ENCODE results near the gene PCDH9. TPM values are rescaled to one million over a fixed set of nuclear protein-coding genes. Genes with fewer than 3 reads are reported as not detected.

The PCDH9 gene
- total RNA-seq, 1 experiment from 2014 or later: 5.8 TPM

DNA sequence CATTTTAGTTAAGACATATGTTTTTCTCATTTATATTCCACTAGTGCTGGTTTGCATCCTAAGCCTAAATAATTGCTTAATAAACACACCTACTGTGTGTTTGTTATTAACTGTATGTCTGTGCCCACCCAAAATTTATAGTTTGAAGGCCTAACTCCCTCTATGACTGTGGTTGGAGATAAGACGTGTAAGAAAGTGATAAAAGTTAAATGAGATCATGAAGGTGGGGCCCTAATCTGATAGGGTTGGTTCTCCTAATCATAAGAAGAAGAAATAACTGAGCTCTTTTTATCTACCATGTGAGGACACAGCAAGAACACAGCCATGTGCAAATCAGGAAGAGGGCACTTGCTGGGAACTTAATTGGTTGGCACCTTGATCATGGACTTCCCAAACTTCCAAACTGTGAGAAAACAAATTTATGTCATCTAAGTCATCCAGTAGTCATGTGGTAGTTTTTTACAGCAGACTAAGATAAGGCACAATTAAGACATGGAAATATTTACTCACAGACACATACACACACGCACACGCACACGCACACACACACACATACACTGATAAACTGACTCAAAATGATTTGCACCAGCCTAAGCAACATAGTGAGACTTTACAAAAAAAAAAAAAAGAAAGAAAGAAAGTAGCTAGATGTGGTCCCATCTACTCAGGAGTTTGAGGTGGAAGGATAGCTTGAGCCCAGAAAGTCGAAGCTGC, 662.1 kb downstream of the PCDH9 start:
- CTCF ChIA-PET: interaction anchor here (0.5 kb wide), 1 partner anchor 244 kb away, joined by 7 read pairs; no protein-coding TSS in a partner anchor
- no peak for DNase-seq (ENCODE audit: low spot score)
- POLR2A ChIA-PET (ENCODE audit: low non-redundant PET): no interaction called here
- no peaks in the 10 kb centered on the region for H3K4me1 ChIP-seq (ENCODE audit: insufficient read depth, low read length, poor library complexity, severe bottlenecking)
- BruUV-seq (replicated peaks): no TSS peak
- no peak overlapping the region for H3K4me3 ChIP-seq (ENCODE audit: low read depth, low read length, poor library complexity, severe bottlenecking)
- no peaks in the 10 kb centered on the region for H3K9me3 ChIP-seq (ENCODE audit: low read depth, low read length, poor library complexity, severe bottlenecking)
- TF ChIP-seq, protein P1, sequence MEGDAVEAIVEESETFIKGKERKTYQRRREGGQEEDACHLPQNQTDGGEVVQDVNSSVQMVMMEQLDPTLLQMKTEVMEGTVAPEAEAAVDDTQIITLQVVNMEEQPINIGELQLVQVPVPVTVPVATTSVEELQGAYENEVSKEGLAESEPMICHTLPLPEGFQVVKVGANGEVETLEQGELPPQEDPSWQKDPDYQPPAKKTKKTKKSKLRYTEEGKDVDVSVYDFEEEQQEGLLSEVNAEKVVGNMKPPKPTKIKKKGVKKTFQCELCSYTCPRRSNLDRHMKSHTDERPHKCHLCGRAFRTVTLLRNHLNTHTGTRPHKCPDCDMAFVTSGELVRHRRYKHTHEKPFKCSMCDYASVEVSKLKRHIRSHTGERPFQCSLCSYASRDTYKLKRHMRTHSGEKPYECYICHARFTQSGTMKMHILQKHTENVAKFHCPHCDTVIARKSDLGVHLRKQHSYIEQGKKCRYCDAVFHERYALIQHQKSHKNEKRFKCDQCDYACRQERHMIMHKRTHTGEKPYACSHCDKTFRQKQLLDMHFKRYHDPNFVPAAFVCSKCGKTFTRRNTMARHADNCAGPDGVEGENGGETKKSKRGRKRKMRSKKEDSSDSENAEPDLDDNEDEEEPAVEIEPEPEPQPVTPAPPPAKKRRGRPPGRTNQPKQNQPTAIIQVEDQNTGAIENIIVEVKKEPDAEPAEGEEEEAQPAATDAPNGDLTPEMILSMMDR (conservative IDR thresholded peaks at IDR 0.05; ENCODE audit: low read depth, low read length): no peak
- TF ChIP-seq EZH2 (IDR thresholded peaks at IDR 0.05; ENCODE audit: borderline replicate concordance, low read depth, low read length, poor library complexity, severe bottlenecking): no peak
- no peaks in the 10 kb centered on the region for H3K27me3 ChIP-seq (replicated peaks; ENCODE audit: insufficient read depth, low read depth, low read length, poor library complexity)
- intact Hi-C loops (cut with micrococcal nuclease; ENCODE audit: unreplicated experiment): no loop called here
- no peak overlapping the region for H3K27ac ChIP-seq (ENCODE audit: low read depth, low read length, poor library complexity, severe bottlenecking)
- H3K36me3 ChIP-seq (ENCODE audit: insufficient read depth, low read length, poor library complexity, severe bottlenecking): no peaks in the 10 kb centered on the region

DNA sequence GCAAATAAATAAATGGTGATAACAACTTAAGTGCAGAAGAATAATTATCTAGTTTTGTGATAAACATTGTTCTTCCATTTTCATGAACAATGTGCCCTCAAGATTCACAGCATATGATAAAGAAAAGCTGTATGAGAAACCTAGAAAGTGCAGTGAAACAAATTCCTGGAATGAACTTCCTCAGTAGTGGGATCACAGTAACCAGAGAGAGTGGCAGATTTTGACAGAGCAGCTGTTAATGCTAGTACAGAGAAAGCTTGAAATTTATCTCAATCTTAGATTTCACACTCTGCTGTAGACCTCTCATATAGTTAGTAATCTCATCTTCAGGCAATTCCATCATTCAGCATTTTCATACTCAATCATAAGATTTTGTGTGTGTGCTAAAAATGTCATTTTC, 664.9 kb downstream of the PCDH9 start:
- no peaks in the 10 kb centered on the region for H3K4me1 ChIP-seq (ENCODE audit: insufficient read depth, low read length, poor library complexity, severe bottlenecking)
- DNase-seq (ENCODE audit: low spot score): no peak
- no TSS peak for BruUV-seq (replicated peaks)
- no peak for TF ChIP-seq EZH2 (IDR thresholded peaks at IDR 0.05; ENCODE audit: borderline replicate concordance, low read depth, low read length, poor library complexity, severe bottlenecking)
- TF ChIP-seq, protein P1 (conservative IDR thresholded peaks at IDR 0.05; ENCODE audit: low read depth, low read length): no peak
- intact Hi-C loops (cut with micrococcal nuclease; ENCODE audit: unreplicated experiment): no loop called here
- POLR2A ChIA-PET (ENCODE audit: low non-redundant PET): no interaction called here
- no peaks in the 10 kb centered on the region for H3K36me3 ChIP-seq (ENCODE audit: insufficient read depth, low read length, poor library complexity, severe bottlenecking)
- H3K27me3 ChIP-seq (replicated peaks; ENCODE audit: insufficient read depth, low read depth, low read length, poor library complexity): no peaks in the 10 kb centered on the region
- H3K9me3 ChIP-seq (ENCODE audit: low read depth, low read length, poor library complexity, severe bottlenecking): no peaks in the 10 kb centered on the region
- H3K27ac ChIP-seq (ENCODE audit: low read depth, low read length, poor library complexity, severe bottlenecking): no peak overlapping the region
- CTCF ChIA-PET: no interaction called here
- H3K4me3 ChIP-seq (ENCODE audit: low read depth, low read length, poor library complexity, severe bottlenecking): no peak overlapping the region

DNA sequence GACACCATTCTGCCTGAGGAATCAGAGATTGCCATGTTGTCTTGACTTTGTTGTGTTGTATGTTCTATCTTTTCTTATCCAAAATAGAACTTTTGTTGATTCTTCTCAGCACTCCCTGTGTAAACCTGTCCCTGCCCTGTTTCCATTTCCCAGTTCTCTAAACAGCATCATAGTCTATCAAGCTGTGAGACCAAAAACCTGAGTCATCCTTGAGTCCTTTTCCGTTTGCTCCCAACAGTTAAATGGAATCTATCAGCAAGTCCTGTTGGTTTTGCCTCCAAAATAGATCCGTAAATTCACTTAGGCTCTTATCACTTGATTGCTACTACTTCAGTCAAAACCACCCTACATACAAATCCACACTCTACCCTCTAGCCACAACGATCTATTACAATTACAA, 667.1 kb downstream of the PCDH9 start:
- no peak for DNase-seq (ENCODE audit: low spot score)

More for the DNA sequence above, 667.1 kb downstream of the PCDH9 start:
- TF ChIP-seq EZH2 (IDR thresholded peaks at IDR 0.05; ENCODE audit: borderline replicate concordance, low read depth, low read length, poor library complexity, severe bottlenecking): no peak
- TF ChIP-seq, protein P1 (conservative IDR thresholded peaks at IDR 0.05; ENCODE audit: low read depth, low read length): no peak
- BruUV-seq (replicated peaks): no TSS peak
- CTCF ChIA-PET: no interaction called here
- POLR2A ChIA-PET (ENCODE audit: low non-redundant PET): no interaction called here
- Histone ChIP-seq H3K27me3 (replicated peaks; ENCODE audit: insufficient read depth, low read depth, low read length, poor library complexity) (no peaks in the 10 kb centered on the region), H3K9me3 (ENCODE audit: low read depth, low read length, poor library complexity, severe bottlenecking) (no peaks in the 10 kb centered on the region), H3K36me3 (ENCODE audit: insufficient read depth, low read length, poor library complexity, severe bottlenecking) (no peaks in the 10 kb centered on the region), H3K4me3 (ENCODE audit: low read depth, low read length, poor library complexity, severe bottlenecking) (no peak overlapping the region), H3K4me1 (ENCODE audit: insufficient read depth, low read length, poor library complexity, severe bottlenecking) (no peaks in the 10 kb centered on the region), H3K27ac (ENCODE audit: low read depth, low read length, poor library complexity, severe bottlenecking) (no peak overlapping the region)
- intact Hi-C loops (cut with micrococcal nuclease; ENCODE audit: unreplicated experiment): no loop called here

All from A673 (cell line).